Cerebellar cortex (tissue), 1 donor: ENCODE data around the gene FANK1.
"Not testable (repeated sequence)": the region's sequence is repeated elsewhere in the genome, so short reads cannot be mapped to it uniquely, and the experiment has no call there.

Experiments
- DNase-seq: peaks from one replicate; pipeline ENCODE4 v3.0.0-alpha.2; 2015; ENCODE audit warnings: low spot score

The FANK1 gene

DNA sequence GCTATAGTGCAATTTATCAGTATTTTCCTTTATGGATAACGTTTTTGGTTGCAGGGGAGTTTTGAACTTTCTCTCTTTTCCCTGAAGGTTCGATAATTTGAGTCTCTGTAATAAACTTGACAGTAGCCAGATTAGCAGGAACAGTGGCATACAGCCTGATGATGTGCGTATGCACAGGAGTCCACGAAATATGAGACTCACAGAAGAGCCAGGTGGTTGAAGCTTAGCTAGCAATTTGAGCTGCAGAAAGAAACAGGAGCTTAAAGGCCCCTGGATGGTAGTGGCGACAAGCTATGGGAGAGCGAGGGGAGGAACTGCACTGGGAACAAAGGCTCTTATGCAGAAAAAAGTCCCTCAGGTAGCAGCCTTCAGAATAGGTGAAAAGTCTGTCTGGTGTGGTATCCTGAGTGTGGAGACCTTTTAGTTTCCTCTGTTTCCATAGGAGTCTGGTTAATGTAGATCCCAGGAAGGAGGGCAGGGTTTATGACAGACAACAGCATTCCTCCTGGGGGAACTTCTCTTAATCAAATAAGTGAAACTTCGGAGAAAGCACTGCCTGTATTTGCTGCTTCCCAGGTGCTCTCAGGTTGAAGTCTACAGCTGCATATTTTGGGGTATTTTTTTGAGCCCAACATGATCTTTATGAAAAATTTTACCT, 32.7 kb downstream of the FANK1 start:
- DNase-seq = no peak

DNA sequence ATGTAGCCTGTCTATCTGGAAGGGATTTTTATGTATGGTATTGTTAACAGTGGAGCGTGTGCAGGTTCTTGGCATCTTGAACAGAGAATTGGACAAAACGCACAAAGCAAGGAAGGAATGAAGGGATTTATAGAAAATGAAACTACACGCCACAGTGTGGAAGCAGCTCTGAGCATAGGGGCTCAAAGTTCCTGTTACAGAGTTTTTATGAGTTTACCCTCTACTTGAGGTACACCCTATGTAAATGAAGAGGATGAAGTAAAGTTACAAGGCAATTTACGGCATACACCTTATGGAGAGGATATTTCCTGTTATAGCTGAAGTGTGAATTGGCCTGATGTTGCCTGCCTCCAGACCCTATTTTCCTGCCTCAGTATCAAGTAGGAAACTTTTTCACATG, 33.3 kb downstream of the FANK1 start:
- DNase-seq = no peak

DNA sequence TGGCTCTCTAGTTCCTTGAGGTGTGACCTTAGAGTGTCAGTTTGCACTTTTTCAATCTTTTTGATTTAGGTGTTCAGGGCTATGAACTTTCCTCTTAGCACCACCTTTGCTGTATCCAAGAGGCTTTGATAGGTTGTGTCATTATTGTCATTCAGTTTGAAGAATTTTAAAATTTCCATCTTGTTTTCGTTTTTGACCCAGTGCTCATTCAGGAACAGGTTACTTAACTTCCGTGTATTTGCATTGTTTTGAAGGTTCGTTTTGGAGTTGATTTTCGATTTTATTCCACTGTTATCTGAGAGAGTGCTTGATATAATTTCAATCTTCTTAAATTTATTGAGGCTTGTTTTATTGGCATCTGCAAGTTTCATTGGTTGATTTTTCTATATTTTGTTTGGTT, 37.3 kb downstream of the FANK1 start:
- no peak for DNase-seq

DNA sequence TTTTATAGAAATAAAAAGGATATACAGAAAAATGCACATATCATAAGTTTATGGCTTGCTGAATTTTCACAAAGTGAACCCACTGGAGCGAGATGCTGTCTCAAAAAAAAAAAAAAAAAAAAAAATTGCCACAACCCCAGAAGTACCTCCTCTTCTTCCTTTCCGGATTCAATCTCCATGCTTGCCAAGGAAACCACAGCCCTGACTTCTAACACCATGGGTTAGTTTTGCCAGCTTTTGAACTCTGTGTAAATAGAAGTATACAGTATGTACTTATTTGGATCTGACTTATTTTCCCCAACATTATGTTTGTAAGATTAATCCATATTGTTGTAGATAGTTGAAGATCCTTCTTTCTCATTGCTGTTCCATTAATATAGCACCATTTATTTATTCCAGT, 40.0 kb downstream of the FANK1 start:
- DNase-seq = no peak

DNA sequence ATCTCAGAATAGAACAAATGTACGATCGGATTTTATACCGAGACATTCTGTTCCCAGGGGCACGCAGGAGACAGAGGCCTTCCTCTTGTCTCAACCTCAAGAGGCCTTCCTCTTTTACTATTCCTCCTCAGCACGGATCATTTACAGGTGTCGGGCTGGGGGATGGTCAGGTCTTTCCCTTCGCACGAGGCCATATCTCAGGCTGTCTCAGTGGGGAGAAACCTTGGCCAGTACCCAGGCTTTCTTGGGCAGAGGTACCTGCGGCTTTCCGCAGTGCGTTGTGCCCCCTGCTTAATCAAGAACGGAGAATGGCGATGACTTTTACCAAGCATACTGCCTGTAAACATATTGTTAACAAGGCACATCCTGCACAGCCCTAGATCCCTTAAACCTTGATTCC, 44.2 kb downstream of the FANK1 start:
- no peak for DNase-seq

DNA sequence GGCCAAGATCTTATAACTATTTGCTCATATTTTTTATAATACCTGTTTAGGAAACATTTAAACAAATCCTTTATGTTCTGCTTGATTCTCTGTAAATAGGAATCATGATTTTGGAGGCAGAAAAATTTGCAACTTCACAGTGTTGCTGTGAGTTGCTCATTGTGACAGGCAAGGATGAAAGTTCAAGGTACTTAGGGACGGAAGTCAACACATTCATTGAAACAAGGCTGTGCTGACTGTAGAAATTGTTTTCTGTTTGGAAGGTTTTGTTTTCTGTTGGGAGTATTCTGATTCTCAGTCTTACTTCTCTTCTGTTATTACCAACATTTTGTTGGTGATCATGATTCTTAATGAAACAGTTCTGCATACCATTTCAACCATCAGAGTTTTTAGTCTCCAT, 54.9 kb downstream of the FANK1 start:
- no peak for DNase-seq

DNA sequence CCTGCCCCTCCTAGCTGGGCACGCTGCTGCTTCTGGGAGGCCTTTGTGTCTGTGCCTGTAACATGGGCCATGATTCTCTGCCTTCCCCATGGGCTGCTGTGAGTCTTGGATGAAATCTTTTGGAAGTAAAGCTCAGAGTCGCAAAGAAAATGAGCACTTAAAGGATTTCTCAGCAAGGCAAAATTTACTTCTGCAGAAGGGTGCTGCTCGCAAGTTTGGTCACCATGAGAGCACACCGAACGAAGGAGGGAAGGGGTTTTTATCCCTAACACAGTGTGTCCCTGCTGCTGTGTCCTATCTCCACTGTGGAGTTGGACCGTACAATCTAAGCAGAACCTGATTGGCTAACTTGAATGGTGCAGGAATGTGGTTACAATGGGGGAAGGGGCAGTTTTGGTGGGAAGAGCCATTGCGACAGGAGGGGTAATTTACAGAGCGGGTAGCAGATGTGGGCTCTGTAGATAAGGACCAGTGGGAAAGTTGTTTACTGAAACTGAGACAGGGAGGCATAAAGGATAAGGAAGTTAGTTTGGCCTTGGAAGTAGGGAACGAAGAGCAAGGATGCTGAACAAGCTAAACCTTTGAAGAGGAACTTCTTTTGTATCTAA, 57.5 kb downstream of the FANK1 start:
- no peak for DNase-seq

DNA sequence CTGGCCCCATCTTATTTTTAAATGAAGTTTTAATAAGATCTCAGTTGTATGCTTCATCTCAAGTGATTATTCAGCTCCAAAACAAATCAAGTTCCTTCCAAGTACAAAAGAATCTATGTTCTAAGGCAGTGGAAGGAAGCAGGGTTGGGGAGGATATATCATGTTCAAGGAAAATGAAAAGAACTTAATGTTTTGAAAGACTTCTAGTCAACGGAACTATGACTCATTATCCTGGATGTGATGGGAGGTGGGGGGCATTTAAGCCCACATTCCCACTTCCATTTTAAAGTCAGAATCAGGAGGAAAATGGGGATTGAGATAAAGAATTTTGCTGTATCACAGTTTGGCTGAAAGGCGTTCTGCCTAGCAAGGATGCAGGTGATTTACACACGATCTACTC, 59.4 kb downstream of the FANK1 start:
- DNase-seq = no peak

DNA sequence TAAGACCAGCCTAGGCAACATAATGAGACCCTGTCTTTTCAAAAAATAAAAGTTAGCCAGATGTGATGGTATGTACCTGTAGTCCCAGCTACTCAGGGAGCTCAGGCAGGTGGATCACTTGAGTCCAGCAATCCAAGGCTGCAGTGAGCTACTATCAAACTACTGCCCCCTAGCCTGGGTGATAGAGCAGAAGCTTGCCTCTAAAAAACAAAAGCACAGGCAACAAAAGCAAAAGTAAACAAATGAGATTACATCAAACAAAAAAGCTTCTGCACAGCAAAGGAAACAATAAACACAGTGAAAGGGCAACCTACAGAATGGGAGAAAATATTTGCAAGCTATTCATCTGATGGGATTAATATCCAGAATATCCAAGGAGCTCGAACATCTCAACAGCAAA, 65.4 kb downstream of the FANK1 start:
- DNase-seq = no peak

DNA sequence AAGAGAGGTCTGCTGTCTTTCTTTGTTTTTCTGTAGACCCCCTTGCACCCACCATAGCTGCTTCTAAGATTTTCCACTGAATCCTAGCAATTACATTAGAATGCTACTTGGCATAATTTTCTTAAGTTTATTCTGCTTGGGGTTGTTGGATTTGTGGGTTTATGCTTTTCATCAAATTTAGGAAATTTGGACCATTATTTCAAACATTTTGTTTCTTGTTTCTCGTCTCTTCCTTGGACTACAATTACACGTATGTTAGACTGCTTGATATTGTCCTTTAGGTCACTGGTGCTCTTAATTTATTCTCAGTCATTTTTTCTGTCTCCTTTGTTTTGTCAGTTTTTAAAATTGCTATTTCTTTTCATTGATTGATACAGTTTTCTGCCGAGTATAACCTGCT, 65.8 kb downstream of the FANK1 start:
- DNase-seq = no peak

DNA sequence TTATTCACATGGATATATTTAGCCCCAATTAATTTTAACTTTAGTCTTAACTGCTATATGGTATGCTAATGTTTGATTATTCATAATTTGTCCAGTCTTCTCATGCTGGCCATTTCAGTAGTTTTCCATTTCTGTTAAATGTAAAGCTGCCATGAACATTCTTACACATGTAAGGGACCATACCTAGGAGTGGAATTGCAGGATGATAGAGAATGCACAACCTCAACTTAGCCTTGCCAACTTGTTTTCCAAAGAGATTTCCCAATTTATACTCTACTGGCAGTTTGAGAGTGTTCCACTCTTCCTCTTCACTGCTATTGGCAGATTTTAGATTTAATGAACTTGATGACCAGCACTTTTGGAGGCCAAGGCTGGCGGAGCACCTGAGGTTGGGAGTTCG, 68.2 kb downstream of the FANK1 start:
- DNase-seq = no peak

DNA sequence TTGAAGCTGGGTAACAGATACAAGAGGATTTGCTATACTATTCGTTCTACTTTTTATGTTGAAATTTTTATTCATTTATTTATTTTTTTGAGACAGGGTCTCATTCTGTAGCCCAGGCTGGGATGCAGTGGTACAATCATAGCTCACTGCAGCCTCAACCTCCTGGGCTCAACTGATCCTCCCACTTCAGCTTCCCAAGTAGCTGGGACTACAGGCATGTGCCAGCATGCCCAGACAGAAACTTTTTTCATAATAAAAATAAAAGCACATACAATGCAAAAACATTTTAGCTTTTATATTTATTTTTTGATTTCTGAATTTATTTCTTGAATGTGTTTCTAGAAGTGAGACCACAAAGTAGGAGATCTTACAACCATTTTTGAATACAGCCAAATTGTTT, 71.2 kb downstream of the FANK1 start:
- no peak for DNase-seq

DNA sequence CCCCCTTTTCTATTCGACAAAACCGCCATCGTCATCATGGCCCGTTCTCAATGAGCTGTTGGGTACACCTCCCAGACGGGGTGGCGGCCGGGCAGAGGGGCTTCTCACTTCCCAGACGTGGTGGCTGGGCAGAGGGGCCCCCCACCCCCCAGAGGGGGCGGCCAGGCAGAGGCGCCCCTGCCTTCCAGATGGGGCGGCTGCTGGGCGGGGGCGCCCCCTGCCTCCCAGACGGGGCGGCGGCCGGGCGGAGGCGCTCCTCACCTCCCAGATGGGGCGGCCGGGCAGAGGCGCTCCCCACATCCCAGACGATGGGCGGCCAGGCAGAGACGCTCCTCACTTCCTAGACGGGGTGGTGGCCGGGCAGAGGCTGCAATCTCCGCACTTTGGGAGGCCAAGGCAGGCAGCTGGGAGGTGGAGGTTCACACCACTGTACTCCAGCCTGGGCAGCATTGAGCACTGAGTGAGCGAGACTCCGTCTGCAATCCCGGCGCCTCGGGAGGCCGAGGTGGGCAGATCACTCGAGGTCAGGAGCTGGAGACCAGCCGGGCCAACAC, 73.8 kb downstream of the FANK1 start:
- DNase-seq = not testable (repeated sequence)

DNA sequence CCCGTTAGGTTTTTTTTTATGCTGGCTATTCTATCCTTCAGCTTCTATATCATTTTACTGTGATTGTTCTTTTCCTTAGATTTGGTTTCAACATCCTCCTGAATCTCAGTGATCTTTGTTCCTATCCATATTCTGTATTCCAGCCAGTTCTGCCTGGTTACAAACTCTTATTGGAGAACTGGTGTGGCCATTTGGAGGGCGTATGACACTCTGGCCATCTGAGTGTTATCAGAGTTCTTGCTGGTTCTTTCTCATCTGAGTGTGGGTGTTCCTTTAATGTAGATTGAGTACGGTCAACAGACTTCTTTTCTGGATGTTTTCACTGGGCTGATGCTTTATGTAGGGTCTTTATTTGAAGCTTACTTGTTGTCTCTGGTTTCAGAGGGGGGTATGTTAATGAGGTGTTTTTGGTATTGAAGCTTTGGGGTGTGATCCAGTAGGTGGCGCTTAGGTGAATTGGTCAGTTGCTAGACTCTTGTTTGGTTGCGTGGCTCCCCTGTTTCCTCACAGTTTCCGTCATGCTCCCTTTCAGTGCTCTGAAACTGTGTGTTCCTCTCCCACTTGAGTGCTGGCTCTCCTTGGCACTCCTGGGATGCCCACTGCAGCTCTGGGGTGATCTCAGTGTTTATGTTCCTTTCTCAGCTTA, 80.7 kb downstream of the FANK1 start:
- no peak for DNase-seq

DNA sequence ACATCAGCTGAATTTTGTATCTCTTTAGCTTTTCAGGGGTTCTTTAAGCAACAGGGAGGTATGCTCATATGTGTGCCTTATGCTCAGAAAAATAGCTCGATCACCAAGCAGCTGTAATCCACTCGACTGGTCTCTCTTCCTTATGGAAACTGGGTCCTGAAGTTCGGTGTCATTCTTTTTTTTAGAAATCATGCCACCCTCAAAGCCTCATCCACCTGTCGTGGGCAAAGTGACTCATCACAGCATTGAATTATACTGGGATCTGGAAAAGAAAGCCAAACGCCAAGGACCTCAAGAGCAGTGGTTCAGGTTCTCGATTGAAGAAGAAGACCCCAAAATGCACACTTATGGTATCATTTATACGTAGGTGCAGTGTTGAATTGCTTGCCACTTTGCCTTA, 83.6 kb downstream of the FANK1 start:
- DNase-seq = no peak

DNA sequence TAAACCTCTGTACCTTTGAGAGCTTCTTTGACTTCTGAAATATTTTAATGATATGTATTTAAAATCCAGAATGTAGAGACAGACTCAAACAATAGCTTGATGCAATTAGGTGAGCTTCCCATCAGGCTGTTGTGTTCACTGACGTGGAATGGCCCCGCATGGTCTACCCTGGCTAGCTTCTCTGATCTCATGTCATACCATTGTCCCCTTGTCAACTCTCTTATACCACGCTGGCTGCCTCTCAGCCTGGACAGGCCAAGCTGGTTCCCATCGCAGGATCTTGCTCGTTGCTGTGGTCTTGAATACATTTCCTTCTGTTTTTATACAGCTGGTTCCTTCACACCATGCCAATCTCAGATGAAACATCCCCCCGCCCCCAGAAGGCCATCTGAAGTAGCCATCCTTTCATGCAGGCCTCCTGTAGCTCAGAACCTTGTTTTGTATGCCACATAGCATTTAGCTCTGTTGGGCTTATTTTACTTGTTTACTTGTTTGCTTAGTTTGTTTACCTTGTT, 84.2 kb downstream of the FANK1 start:
- peak; percentile 42 for DNase-seq

DNA sequence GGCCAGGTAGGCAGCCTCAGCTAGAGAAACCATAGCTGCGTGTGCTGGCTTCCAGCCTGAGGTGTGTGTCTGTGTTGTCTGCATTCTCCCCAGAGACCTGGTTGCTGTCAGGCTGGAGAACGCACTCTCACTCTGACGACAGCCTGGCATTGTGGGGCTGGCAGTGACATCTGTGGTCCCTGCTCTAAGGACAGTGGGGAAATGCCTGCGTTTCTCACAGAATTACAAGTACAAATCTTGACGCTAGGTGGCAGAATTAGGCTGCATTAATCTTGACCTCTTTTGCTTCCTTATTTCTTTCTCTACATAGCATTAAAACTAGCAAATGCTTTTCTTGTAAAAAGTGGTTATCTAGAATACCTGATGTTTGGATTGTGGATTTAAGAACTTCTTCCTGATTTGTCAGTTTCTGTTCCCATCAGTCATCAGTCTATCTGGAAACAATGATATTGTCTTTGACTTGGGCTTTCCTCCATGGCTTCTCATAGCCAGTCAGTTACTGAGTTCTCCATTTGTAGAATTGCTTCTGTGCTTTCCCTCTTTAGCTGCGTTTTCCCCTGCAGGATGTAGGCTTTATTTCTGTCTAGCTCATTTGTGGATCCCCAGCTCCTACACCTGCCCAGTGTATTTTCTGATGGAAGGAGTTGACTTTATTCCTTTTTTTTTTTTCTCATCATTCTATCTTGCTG, 86.0 kb downstream of the FANK1 start:
- peak; percentile 76 for DNase-seq

DNA sequence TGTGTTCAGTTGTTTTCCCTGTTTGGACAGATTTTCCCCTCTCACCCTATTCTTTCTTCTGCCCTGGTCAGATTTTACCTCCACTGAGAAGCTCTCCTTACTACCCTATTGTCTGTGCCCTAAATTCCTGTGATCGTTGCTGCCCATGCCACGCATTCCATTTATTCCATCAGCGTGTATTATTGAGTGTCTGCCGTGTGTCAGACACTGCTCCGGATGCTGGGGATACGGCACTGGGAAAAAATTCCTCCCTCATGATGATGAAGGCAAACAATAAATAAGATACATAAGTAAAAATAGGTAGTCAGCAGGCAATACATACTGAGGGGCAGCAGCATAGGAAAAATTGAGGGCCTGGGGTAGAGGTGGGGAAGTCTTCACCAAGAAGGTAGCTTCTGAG, 86.8 kb downstream of the FANK1 start:
- no peak for DNase-seq

DNA sequence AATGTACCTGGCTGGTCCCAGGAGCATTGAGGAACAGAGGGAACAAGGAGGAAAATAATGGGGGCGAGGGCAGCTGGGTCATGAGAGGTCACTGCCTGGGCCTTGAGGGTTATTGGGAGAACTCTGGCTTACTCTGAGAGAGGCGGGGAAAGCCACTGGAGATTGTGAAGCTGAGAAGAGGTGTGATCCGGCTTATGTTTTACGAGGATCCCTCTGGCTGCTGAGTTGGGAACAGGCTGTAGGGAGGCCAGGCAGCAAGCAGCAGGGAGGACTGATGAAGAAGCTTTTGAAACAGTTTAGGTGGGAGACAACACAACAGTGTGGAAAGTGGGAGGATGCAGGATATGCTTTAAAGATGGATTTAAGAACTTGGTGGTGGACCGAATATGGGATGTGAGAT, 87.3 kb downstream of the FANK1 start:
- no peak for DNase-seq

DNA sequence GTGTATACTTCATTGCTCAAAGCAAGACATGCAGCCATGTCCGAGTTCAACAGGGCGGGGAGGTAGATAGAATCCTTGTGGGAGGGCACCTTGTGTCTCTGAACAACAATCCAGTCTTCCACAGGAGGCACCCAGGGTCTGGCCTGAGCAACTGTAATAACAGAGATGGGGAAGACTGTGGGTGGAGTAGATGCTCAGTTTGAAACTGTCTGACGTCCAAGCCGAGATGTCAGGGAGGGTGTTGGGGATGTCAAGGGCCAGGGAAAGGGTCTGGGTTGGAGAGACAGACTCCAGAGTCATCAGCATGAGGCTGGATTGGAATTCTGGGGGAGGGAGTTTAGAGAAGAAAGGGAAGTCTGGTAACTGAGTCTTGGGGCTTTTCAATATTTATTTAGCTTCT, 88.0 kb downstream of the FANK1 start:
- DNase-seq = no peak

DNA sequence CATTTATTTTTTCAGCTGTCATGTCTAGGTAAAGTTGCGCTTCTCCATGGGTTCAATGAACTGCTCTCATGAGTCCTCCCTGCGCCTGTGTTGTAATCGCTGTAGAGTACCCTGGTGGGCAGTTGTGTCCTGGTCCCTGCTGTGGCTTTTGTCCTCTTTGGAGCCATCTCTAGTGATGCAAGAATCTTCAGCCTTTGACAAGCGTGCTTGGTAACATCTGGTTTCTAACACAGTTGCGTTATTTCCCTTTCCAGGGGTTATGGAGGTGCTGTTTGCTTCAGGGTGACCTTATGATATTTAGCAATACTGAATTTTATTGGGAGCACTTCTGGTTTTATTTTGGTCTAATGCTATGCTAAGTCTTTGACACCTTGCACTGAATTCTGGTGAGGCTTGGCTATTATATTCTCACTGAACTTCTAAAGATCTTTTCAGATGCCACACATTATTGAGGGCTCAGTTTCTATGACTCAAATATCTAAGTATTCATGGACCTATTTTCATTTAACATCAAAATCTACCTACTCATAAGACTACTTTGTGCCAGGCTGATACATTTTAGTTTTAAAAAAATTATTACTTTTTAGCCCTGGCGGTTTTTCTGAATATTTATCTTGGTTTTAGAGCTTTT, 88.6 kb downstream of the FANK1 start:
- no peak for DNase-seq

DNA sequence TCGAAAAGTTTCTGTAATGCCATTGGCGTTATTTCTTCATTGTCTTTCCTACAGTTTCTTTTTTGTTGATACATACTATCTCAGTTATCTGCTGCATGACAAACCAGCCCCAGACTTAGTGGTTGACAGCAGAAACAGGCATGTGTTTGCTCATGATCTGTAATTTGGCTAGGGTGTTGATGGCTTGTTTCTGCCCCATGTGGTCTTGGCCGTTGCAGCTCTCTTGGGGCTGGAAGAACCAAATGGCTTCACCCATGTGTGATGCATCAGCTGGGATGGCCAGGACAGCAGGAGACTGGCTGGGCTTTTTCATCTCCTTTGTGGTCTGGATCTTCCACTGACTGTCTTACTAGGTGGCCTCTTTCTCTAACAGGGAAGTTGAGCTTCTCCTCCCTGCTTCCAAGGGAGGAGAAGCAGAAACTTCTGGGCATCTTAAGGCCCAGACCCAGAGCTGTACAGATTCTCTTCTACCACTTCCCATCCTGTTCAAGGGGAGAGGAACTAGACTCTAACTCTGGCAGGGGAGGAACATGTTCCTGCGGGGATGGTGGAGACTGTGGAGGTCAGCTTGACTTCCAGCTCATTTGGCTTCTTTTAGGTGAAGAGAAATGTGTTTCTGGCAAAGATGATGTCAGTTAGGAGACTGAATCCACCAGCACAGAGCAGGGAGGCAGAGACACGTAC, 89.3 kb downstream of the FANK1 start:
- DNase-seq = no peak
